ENCODE results near the gene PACRG. TPM values are rescaled to one million over a fixed set of nuclear protein-coding genes. Genes with fewer than 3 reads are reported as not detected.

The PACRG gene
- total RNA-seq, 2 donors from 2014 or later, result 2.9 to 63.8 TPM

DNA sequence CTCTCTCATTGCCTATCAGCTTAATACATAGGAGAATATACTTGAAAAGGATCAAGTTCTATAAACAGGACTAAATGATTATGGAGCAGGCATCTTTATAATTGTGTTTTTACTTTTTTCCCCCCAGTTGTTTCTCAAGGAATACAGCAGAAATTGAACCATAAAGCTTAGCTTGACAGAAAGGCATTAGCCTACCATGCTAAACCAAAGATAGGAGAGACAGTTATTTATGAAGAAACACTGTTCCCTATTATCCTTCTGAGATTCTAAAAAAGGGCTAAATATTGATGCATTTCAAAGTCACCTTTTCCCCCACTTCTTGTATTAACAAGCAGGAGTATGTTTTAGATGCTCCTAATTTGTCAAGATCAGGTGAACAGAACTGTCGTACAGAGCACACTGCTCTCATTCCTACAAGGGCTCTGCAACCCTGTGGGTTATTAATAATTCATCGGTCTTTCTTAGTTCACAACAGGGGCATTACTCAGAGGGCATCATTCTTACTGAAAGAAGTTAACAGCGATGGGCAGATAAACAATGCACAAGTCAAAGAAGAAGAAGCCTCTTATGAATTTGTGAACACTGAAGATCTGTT lies 38.9 kb upstream of the PACRG start:
- Histone ChIP-seq H3K36me3 (no peaks in the 10 kb centered on the region), H3K4me1 (replicated peaks) (no peaks in the 10 kb centered on the region), H3K27ac (no peak overlapping the region), H3K9me3 (no peaks in the 10 kb centered on the region), H3K4me3 (no peak overlapping the region), H3K27me3 (replicated peaks; ENCODE audit: insufficient read depth) (no peaks in the 10 kb centered on the region)
- WGBS, result 87% methylated on average over 3 of the region's 3 CpGs
- no peak for TF ChIP-seq CTCF (IDR thresholded peaks at IDR 0.05)
- no peak for TF ChIP-seq POLR2AphosphoS5 (IDR thresholded peaks at IDR 0.05)
- TF ChIP-seq POLR2A (IDR thresholded peaks at IDR 0.05), result no peak
- intact Hi-C loops (cut with DNase I), result no loop called here
- no peak for DNase-seq (ENCODE audit: low spot score)

DNA sequence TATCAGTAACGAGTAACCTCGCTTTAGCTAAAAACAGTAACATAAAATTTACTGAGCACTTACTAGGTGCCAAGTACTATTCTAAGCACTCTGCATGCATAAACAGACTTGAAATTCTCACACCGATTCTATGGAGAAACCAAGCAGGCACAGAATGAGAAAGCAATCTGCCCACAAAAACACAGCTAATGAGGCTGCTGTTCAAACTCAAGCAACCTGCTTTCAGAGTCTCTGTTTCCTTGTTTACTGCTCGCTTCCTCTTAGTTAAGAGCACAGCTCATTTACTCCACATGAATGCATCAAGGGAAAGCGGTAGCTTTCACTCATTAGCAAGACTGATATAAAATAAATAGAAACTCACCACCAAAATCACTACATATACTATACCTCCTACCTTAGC lies 37.6 kb upstream of the PACRG start:
- intact Hi-C loops (cut with DNase I), result no loop called here
- Histone ChIP-seq H3K27ac (no peak overlapping the region), H3K27me3 (replicated peaks; ENCODE audit: insufficient read depth) (no peaks in the 10 kb centered on the region), H3K4me3 (no peak overlapping the region), H3K4me1 (replicated peaks) (no peaks in the 10 kb centered on the region), H3K36me3 (no peaks in the 10 kb centered on the region), H3K9me3 (no peaks in the 10 kb centered on the region)
- TF ChIP-seq POLR2A (IDR thresholded peaks at IDR 0.05), result no peak
- no peak for TF ChIP-seq CTCF (IDR thresholded peaks at IDR 0.05)
- TF ChIP-seq POLR2AphosphoS5 (IDR thresholded peaks at IDR 0.05), result no peak
- DNase-seq (ENCODE audit: low spot score), result no peak
- WGBS, result 87% methylated on average over 5 of the region's 5 CpGs

- H3K9me3 ChIP-seq, result no peaks in the 10 kb centered on the region
- no peaks in the 10 kb centered on the region for H3K36me3 ChIP-seq
- intact Hi-C loops (cut with DNase I), result no loop called here
- H3K27me3 ChIP-seq (replicated peaks; ENCODE audit: insufficient read depth), result no peaks in the 10 kb centered on the region
- H3K4me1 ChIP-seq (replicated peaks), result no peaks in the 10 kb centered on the region
- WGBS, result 43% methylated on average over 1 of the region's 1 CpG
- TF ChIP-seq POLR2AphosphoS5 (IDR thresholded peaks at IDR 0.05), result no peak
- no peak for TF ChIP-seq POLR2A (IDR thresholded peaks at IDR 0.05)
- no peak for TF ChIP-seq CTCF (IDR thresholded peaks at IDR 0.05)
- H3K4me3 ChIP-seq, result no peak overlapping the region
- no peak overlapping the region for H3K27ac ChIP-seq
- DNase-seq (ENCODE audit: low spot score), result no peak
These were observed 29.8 kb upstream of the PACRG start for GRCh38 chr6:162697872-162698403.

GRCh38 chr6:162698440-162698839 lies 29.3 kb upstream of the PACRG start:
- no peaks in the 10 kb centered on the region for H3K36me3 ChIP-seq
- intact Hi-C loops (cut with DNase I), result no loop called here
- no peak overlapping the region for H3K27ac ChIP-seq
- no peaks in the 10 kb centered on the region for H3K4me1 ChIP-seq (replicated peaks)
- TF ChIP-seq CTCF (IDR thresholded peaks at IDR 0.05) (no peak), POLR2A (IDR thresholded peaks at IDR 0.05) (no peak), POLR2AphosphoS5 (IDR thresholded peaks at IDR 0.05) (no peak)
- no peak overlapping the region for H3K4me3 ChIP-seq
- DNase-seq (ENCODE audit: low spot score), result no peak
- H3K27me3 ChIP-seq (replicated peaks; ENCODE audit: insufficient read depth), result no peaks in the 10 kb centered on the region
- no peaks in the 10 kb centered on the region for H3K9me3 ChIP-seq

- Histone ChIP-seq H3K4me1 (replicated peaks) (no peaks in the 10 kb centered on the region), H3K36me3 (no peaks in the 10 kb centered on the region), H3K27ac (no peak overlapping the region), H3K4me3 (no peak overlapping the region), H3K27me3 (replicated peaks; ENCODE audit: insufficient read depth) (no peaks in the 10 kb centered on the region), H3K9me3 (no peaks in the 10 kb centered on the region)
- WGBS, result 82% methylated on average over 2 of the region's 2 CpGs
- no peak for DNase-seq (ENCODE audit: low spot score)
- TF ChIP-seq POLR2AphosphoS5 (IDR thresholded peaks at IDR 0.05), result no peak
- TF ChIP-seq POLR2A (IDR thresholded peaks at IDR 0.05), result no peak
- no peak for TF ChIP-seq CTCF (IDR thresholded peaks at IDR 0.05)
- intact Hi-C loops (cut with DNase I), result no loop called here
These were observed 27.8 kb upstream of the PACRG start for GRCh38 chr6:162699961-162700360.

Data from prostate gland (tissue), 2 donors.